Astrocyte of the spinal cord (primary cell): ENCODE data around the gene ARHGAP42.

Source experiments
- DNase-seq: peaks from one replicate; pipeline ENCODE4 v3.0.0; 2011; ENCODE audit warnings: low read depth, low spot score
- H3K4me3 ChIP-seq: 2 replicates; pipeline ENCODE4 v1.5.1; 2011; ENCODE audit warnings: low read depth, mild to moderate bottlenecking, low read length, moderate library complexity
- CTCF ChIP-seq: IDR thresholded peaks from 2 replicates; pipeline ENCODE4 v1.5.1; 2012; ENCODE audit warnings: low read depth, mild to moderate bottlenecking, low read length, inconsistent platforms
- in situ Hi-C: cut with HindIII; loops from 2 replicates; pipeline ENCODE4 v1.10.0; 2017; ENCODE audit warnings: low sequenced_read_pairs

Gene ARHGAP42

GRCh38 chr11:100849901-100850235, 162.8 kb downstream of the ARHGAP42 start:
- no peak overlapping the region for H3K4me3 ChIP-seq
- no peak for DNase-seq
- in situ Hi-C loops, result no loop called here
- TF ChIP-seq CTCF, result no peak

GRCh38 chr11:100851147-100851546, 164.1 kb downstream of the ARHGAP42 start:
- DNase-seq, result no peak
- in situ Hi-C loops, result no loop called here

GRCh38 chr11:100851584-100852152, 164.6 kb downstream of the ARHGAP42 start:
- no peak overlapping the region for H3K4me3 ChIP-seq
- TF ChIP-seq CTCF, result no peak
- DNase-seq, result no peak
- in situ Hi-C loops, result no loop called here

More at GRCh38 chr11:100851147-100851546, 164.1 kb downstream of the ARHGAP42 start:
- TF ChIP-seq CTCF, result no peak
- H3K4me3 ChIP-seq, result no peak overlapping the region

GRCh38 chr11:100855466-100856067, 168.5 kb downstream of the ARHGAP42 start:
- no peak overlapping the region for H3K4me3 ChIP-seq
- in situ Hi-C loops, result no loop called here
- TF ChIP-seq CTCF, result peak; percentile 42
- peak; percentile 74 for DNase-seq

- in situ Hi-C loops, result no loop called here
- H3K4me3 ChIP-seq, result no peak overlapping the region
- no peak for DNase-seq
- TF ChIP-seq CTCF, result no peak
These were observed 170.3 kb downstream of the ARHGAP42 start for GRCh38 chr11:100857236-100858005.

GRCh38 chr11:100860318-100861155, 173.4 kb downstream of the ARHGAP42 start:
- TF ChIP-seq CTCF, result no peak
- no peak overlapping the region for H3K4me3 ChIP-seq
- DNase-seq, result no peak
- in situ Hi-C loops, result no loop called here
